Measurements from ENCODE around the gene XKR8. TPM values are rescaled to one million over a fixed set of nuclear protein-coding genes. Genes with fewer than 3 reads are reported as not detected.

The XKR8 gene
- total RNA-seq, 1 donor from 2014 or later: 2.4 TPM

GRCh38 chr1:27979859-27980201, 20.1 kb downstream of the XKR8 start:
- DNase-seq (ENCODE audit: low read depth) (no peak), FAIRE-seq (no peak)
- no peaks in the 10 kb centered on the region for H3K27me3 ChIP-seq (ENCODE audit: control insufficient read depth, insufficient read depth, low read length)
- peaks cover 3% of the 10 kb centered on the region for H3K36me3 ChIP-seq (ENCODE audit: control insufficient read depth, insufficient read depth, low read length)
- TF ChIP-seq, protein P1, sequence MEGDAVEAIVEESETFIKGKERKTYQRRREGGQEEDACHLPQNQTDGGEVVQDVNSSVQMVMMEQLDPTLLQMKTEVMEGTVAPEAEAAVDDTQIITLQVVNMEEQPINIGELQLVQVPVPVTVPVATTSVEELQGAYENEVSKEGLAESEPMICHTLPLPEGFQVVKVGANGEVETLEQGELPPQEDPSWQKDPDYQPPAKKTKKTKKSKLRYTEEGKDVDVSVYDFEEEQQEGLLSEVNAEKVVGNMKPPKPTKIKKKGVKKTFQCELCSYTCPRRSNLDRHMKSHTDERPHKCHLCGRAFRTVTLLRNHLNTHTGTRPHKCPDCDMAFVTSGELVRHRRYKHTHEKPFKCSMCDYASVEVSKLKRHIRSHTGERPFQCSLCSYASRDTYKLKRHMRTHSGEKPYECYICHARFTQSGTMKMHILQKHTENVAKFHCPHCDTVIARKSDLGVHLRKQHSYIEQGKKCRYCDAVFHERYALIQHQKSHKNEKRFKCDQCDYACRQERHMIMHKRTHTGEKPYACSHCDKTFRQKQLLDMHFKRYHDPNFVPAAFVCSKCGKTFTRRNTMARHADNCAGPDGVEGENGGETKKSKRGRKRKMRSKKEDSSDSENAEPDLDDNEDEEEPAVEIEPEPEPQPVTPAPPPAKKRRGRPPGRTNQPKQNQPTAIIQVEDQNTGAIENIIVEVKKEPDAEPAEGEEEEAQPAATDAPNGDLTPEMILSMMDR (IDR thresholded peaks at IDR 0.05; ENCODE audit: insufficient read depth, low read length, severe bottlenecking): no peak
- H3K4me3 ChIP-seq (ENCODE audit: low read depth, low read length): no peak overlapping the region

DNA sequence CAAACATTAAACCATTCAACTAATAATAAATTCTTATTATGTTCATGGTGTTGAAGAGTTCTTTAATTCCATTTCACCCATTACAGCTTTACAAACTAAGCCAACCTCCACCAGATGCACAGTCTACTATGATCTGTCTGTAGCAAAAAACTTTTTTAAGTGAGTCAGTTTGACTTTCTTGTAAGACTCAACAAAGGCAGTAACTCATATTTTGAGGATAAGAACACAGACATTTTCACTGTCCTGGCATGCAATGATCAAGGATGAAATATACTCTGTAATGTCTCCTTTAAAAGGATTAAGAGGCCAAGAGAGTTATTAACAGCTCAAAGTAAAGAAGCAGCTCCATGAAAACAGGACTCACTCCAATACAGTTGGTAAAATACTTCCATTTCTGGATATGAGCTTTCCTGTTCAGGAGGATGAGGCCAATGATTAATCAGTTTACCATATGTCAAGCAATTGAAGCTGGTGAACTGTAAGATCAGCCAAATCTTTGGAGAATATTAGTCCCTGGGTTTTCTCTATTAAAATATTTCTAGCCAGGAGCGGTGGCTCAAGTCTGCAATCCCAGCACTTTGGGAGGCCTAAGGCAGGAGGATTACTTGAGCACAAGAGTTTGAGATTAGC, 20.6 kb downstream of the XKR8 start:
- FAIRE-seq: no peak

GRCh38 chr1:27981145-27981544, 21.4 kb downstream of the XKR8 start:
- H3K36me3 ChIP-seq (ENCODE audit: control insufficient read depth, insufficient read depth, low read length): peaks cover 3% of the 10 kb centered on the region
- TF ChIP-seq, protein P1 (IDR thresholded peaks at IDR 0.05; ENCODE audit: insufficient read depth, low read length, severe bottlenecking): no peak
- H3K4me3 ChIP-seq (ENCODE audit: low read depth, low read length): no peak overlapping the region
- no peaks in the 10 kb centered on the region for H3K27me3 ChIP-seq (ENCODE audit: control insufficient read depth, insufficient read depth, low read length)
- peak; percentile 43 for FAIRE-seq
- DNase-seq (ENCODE audit: low read depth): no peak

More for the DNA sequence above, 20.6 kb downstream of the XKR8 start:
- DNase-seq (ENCODE audit: low read depth): no peak
- TF ChIP-seq, protein P1 (IDR thresholded peaks at IDR 0.05; ENCODE audit: insufficient read depth, low read length, severe bottlenecking): no peak
- Histone ChIP-seq H3K36me3 (ENCODE audit: control insufficient read depth, insufficient read depth, low read length) (peaks cover 3% of the 10 kb centered on the region), H3K27me3 (ENCODE audit: control insufficient read depth, insufficient read depth, low read length) (no peaks in the 10 kb centered on the region), H3K4me3 (ENCODE audit: low read depth, low read length) (no peak overlapping the region)

DNA sequence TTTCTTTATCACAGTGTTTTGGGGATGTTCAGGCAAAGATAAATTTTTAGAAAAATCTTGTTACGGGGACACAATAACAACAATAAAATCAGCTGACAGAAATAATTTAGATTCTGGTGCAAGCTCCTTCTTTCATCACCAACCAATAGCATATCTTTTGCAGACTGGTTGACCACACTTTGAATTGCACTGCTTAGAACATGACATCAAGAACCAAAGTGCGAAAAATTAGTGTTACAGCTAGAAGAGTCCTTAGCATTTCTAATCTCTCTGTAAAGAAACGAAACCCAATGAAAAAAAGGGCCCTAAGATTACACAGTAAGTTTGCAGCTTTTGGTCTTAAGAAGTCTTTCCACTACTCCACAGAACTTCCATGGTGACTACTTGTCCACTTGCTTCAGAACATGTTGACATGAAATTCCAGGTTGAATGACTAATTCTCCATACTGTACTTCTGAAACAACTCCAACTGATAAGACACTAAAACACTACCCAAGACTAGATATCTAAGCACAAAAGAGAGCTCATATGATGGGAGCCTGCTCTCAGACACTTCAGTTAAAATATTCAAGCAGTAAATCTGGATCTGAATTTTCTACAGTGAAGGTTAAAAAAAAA, 31.3 kb downstream of the XKR8 start:
- FAIRE-seq: no peak
- TF ChIP-seq, protein P1 (IDR thresholded peaks at IDR 0.05; ENCODE audit: insufficient read depth, low read length, severe bottlenecking): no peak
- H3K27me3 ChIP-seq (ENCODE audit: control insufficient read depth, insufficient read depth, low read length): no peaks in the 10 kb centered on the region
- peaks cover 15% of the 10 kb centered on the region for H3K36me3 ChIP-seq (ENCODE audit: control insufficient read depth, insufficient read depth, low read length)
- peak; percentile 11 for DNase-seq (ENCODE audit: low read depth)
- no peak overlapping the region for H3K4me3 ChIP-seq (ENCODE audit: low read depth, low read length)

DNA sequence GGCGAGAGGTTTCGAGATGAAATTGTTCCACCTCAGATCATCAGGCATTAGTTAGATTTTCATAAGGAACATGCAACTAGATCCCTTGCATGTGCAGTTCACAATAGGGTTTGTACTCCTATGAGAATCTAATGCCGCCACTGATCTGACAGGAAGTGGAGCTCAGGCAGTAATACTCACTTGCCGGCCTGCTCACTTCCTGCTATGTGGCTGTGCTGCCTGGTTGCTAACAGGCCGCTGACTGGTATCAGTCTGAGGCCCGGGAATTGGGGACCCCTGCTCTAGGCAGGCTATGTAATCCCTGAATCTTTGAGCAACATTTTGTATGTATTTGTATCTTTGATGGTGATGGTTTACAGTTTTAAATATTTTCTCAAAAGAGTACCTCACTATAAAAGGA, 32.5 kb downstream of the XKR8 start:
- peaks cover 19% of the 10 kb centered on the region for H3K36me3 ChIP-seq (ENCODE audit: control insufficient read depth, insufficient read depth, low read length)
- DNase-seq (ENCODE audit: low read depth) (no peak), FAIRE-seq (no peak)
- no peaks in the 10 kb centered on the region for H3K27me3 ChIP-seq (ENCODE audit: control insufficient read depth, insufficient read depth, low read length)
- H3K4me3 ChIP-seq (ENCODE audit: low read depth, low read length): no peak overlapping the region
- TF ChIP-seq, protein P1 (IDR thresholded peaks at IDR 0.05; ENCODE audit: insufficient read depth, low read length, severe bottlenecking): no peak

- FAIRE-seq: no peak
- H3K27me3 ChIP-seq (ENCODE audit: control insufficient read depth, insufficient read depth, low read length): no peaks in the 10 kb centered on the region
- TF ChIP-seq, protein P1 (IDR thresholded peaks at IDR 0.05; ENCODE audit: insufficient read depth, low read length, severe bottlenecking): no peak
Measured at GRCh38 chr1:27993241-27993640, 33.5 kb downstream of the XKR8 start.

More at GRCh38 chr1:27993241-27993640, 33.5 kb downstream of the XKR8 start:
- DNase-seq (ENCODE audit: low read depth): no peak
- H3K36me3 ChIP-seq (ENCODE audit: control insufficient read depth, insufficient read depth, low read length): peaks cover 19% of the 10 kb centered on the region
- H3K4me3 ChIP-seq (ENCODE audit: low read depth, low read length): no peak overlapping the region

Data from bronchial epithelial cell (primary cell).